GM12878 (cell line): ENCODE results near the gene SPOCD1.

Experiments used
- BHLHE40 ChIP-seq, 2 experiments: fragments of 450-650 bp in 1 of 2; IDR thresholded peaks; 2 replicates each; pipeline ENCODE4 v1.6.1; 2011 to 2017; ENCODE audit warnings: low read depth in 2 of 2, borderline replicate concordance in 1 of 2, improper control_type of control experiment in 1 of 2, low read length in 1 of 2, mild to moderate bottlenecking in 1 of 2
- ESRRA ChIP-seq: IDR thresholded peaks from 2 replicates; pipeline ENCODE4 v1.6.1; 2012; ENCODE audit warnings: mild to moderate bottlenecking, low read length, improper control_type of control experiment
- ETV6 ChIP-seq, 2 experiments: fragments of 450-650 bp in 1 of 2; IDR thresholded peaks in 1 of 2; conservative IDR thresholded peaks in 1 of 2; 2 replicates each; pipeline ENCODE4 v1.6.1; 2014; ENCODE audit warnings: antibody characterized with exemption in 1 of 2, borderline replicate concordance in 1 of 2, low read depth in 1 of 2, mild to moderate bottlenecking in 1 of 2, moderate library complexity in 1 of 2
- EZH2 ChIP-seq: IDR thresholded peaks from 2 replicates; pipeline ENCODE4 v1.6.1; 2012; ENCODE audit warnings: low read depth, mild to moderate bottlenecking, control low read depth, inconsistent platforms, low read length, borderline replicate concordance; ENCODE audit not compliant: control insufficient read depth
- FOXM1 ChIP-seq: IDR thresholded peaks from 2 replicates; pipeline ENCODE4 v1.6.1; 2012; ENCODE audit warnings: low read depth, mild to moderate bottlenecking, inconsistent platforms, low read length, moderate library complexity
- PAX8 ChIP-seq: fragments of 450-650 bp; IDR thresholded peaks from 2 replicates; pipeline ENCODE4 v1.6.1; 2017; ENCODE audit warnings: mild to moderate bottlenecking, moderate library complexity
- RAD21 ChIP-seq: IDR thresholded peaks from 2 replicates; pipeline ENCODE4 v1.6.1; 2011; ENCODE audit warnings: mild to moderate bottlenecking, low read depth, low read length, moderate library complexity; ENCODE audit not compliant: insufficient read depth
- TAF1 ChIP-seq: IDR thresholded peaks from 2 replicates; pipeline ENCODE4 v1.6.1; 2011; ENCODE audit warnings: mild to moderate bottlenecking, low read depth, low read length, borderline replicate concordance
- ZZZ3 ChIP-seq: IDR thresholded peaks from 2 replicates; pipeline ENCODE4 v1.6.1; 2011; ENCODE audit warnings: low read depth; ENCODE audit not compliant: control insufficient read depth, insufficient read length
- TF ChIP-seq, protein P1 (sequence below), 3 experiments: IDR thresholded peaks in 2 of 3; conservative IDR thresholded peaks in 1 of 3; 2 replicates each; pipeline ENCODE4 v1.5.1; 2011; ENCODE audit warnings: low read depth in 3 of 3, low read length in 3 of 3, mild to moderate bottlenecking in 3 of 3, control low read depth in 2 of 3, moderate library complexity in 2 of 3, inconsistent platforms in 1 of 3, mixed read lengths in 1 of 3; ENCODE audit not compliant: control insufficient read depth in 2 of 3, insufficient read depth in 1 of 3; ENCODE audit errors: extremely low read depth in 1 of 3
- TF ChIP-seq, protein P2 (sequence below): IDR thresholded peaks from 2 replicates; pipeline ENCODE4 v1.6.1; 2011; ENCODE audit warnings: low read depth, mild to moderate bottlenecking, low read length, moderate library complexity, borderline replicate concordance; ENCODE audit errors: extremely low read depth
- TF ChIP-seq, protein P3 (sequence below): IDR thresholded peaks from 2 replicates; pipeline ENCODE4 v1.6.1; 2011; ENCODE audit warnings: borderline replicate concordance, low read depth, mild to moderate bottlenecking, moderate library complexity, mixed read lengths, low read length; ENCODE audit not compliant: insufficient read depth; ENCODE audit errors: extremely low read length

DNA sequence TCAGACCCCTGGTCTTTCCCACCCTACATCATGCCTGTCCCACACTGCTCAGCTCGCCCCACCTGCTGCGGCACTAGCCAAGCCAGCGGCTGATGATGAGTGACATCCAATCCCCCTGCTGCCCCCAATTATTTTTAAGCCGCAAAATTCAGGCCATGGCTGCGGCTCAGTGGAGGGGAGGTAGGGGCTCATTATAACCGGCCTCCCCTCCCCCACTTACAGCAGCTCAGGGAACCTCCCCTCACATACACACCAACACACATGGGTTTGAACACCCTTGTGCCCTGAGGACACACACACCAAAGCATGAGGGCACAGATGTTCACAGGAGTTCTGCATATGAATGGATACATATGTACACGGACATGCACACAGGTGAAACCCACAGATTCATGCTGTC lies 57.0 kb downstream of the SPOCD1 start:
- TF ChIP-seq, protein P1, sequence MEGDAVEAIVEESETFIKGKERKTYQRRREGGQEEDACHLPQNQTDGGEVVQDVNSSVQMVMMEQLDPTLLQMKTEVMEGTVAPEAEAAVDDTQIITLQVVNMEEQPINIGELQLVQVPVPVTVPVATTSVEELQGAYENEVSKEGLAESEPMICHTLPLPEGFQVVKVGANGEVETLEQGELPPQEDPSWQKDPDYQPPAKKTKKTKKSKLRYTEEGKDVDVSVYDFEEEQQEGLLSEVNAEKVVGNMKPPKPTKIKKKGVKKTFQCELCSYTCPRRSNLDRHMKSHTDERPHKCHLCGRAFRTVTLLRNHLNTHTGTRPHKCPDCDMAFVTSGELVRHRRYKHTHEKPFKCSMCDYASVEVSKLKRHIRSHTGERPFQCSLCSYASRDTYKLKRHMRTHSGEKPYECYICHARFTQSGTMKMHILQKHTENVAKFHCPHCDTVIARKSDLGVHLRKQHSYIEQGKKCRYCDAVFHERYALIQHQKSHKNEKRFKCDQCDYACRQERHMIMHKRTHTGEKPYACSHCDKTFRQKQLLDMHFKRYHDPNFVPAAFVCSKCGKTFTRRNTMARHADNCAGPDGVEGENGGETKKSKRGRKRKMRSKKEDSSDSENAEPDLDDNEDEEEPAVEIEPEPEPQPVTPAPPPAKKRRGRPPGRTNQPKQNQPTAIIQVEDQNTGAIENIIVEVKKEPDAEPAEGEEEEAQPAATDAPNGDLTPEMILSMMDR (IDR thresholded peaks at IDR 0.05 in 2 of 3, conservative IDR thresholded peaks at IDR 0.05 in 1 of 3; ENCODE audit: control insufficient read depth in 2 of 3, extremely low read depth in 1 of 3, insufficient read depth in 1 of 3, low read depth in 3 of 3, low read length in 3 of 3): no peak
- TF ChIP-seq ESRRA (no peak), ETV6 (conservative IDR thresholded peaks at IDR 0.05 in 1 of 2, IDR thresholded peaks at IDR 0.05 in 1 of 2; ENCODE audit: borderline replicate concordance in 1 of 2, low read depth in 1 of 2) (no peak), EZH2 (no peak), TAF1 (no peak), RAD21 (no peak), BHLHE40 (IDR thresholded peaks at IDR 0.05; ENCODE audit: borderline replicate concordance in 1 of 2, low read depth in 2 of 2, low read length in 1 of 2) (no peak), PAX8 (no peak), ZZZ3 (no peak), FOXM1 (no peak)
- TF ChIP-seq, protein P2, sequence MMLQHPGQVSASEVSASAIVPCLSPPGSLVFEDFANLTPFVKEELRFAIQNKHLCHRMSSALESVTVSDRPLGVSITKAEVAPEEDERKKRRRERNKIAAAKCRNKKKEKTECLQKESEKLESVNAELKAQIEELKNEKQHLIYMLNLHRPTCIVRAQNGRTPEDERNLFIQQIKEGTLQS: no peak
- TF ChIP-seq, protein P3, sequence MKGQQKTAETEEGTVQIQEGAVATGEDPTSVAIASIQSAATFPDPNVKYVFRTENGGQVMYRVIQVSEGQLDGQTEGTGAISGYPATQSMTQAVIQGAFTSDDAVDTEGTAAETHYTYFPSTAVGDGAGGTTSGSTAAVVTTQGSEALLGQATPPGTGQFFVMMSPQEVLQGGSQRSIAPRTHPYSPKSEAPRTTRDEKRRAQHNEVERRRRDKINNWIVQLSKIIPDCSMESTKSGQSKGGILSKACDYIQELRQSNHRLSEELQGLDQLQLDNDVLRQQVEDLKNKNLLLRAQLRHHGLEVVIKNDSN: no peak
